SK-N-SH (cell line): ENCODE results near the gene TMCC2. TPM values are rescaled to one million over a fixed set of nuclear protein-coding genes. Genes with fewer than 3 reads are reported as not detected.
A peak's percentile ranks its signal among the peaks of the same experiment; 100 is the strongest.

Experiments used
- CTCF ChIA-PET: fragments of 300-600, 350-600 bp; formaldehyde crosslinking; extraction: SDS; loops from one replicate; lab custom pipeline; 2021; lab: Yijun Ruan, JAX
- POLR2A ChIA-PET: fragments of 350-600 bp; sonication (Branson Sonifier 250); formaldehyde crosslinking; extraction: SDS; loops from one replicate; lab custom pipeline; 2020; ENCODE audit warnings: antibody characterized with exemption, inconsistent platforms; lab: Yijun Ruan, JAX
- DNase-seq: peaks from one replicate; pipeline ENCODE4 v3.0.0; 2012
- H2AFZ ChIP-seq: fragments of 200-600 bp; sonication (generic); 2 replicates; pipeline ENCODE4 v1.8.1; 2016; ENCODE audit warnings: antibody characterized with exemption, mild to moderate bottlenecking, low read depth
- H3F3A ChIP-seq: fragments of 200-600 bp; sonication (generic); replicated peaks from 2 replicates; pipeline ENCODE3; 2016; ENCODE audit warnings: antibody characterized with exemption, mild to moderate bottlenecking; ENCODE audit not compliant: insufficient read depth
- H3K27ac ChIP-seq, 2 experiments: fragments of 200-500 bp in 1 of 2; fragments of 200-600 bp in 1 of 2; sonication (Bioruptor generic) in 1 of 2; sonication (generic), shearing (Covaris generic) in 1 of 2; 2 replicates each; pipeline versions ENCODE4 v1.5.1 to v1.6.1; 2014 to 2016; ENCODE audit warnings: low read depth in 2 of 2, inconsistent platforms in 1 of 2, low read length in 1 of 2, mild to moderate bottlenecking in 1 of 2, mixed read lengths in 1 of 2
- H3K27me3 ChIP-seq: fragments of 200-600 bp; sonication (generic), shearing (Covaris generic); 2 replicates; pipeline ENCODE4 v1.6.1; 2016; ENCODE audit warnings: mixed run types; ENCODE audit not compliant: insufficient read depth
- H3K36me3 ChIP-seq, 2 experiments: fragments of 200-500 bp in 1 of 2; fragments of 200-600 bp in 1 of 2; sonication (Bioruptor generic) in 1 of 2; sonication (generic) in 1 of 2; replicated peaks in 1 of 2; 2 replicates each; pipeline versions ENCODE3 to v1.5.1; 2014 to 2016; ENCODE audit warnings: low read length in 1 of 2, mild to moderate bottlenecking in 1 of 2; ENCODE audit not compliant: insufficient read depth in 2 of 2, control insufficient read depth in 1 of 2
- H3K4me1 ChIP-seq, 2 experiments: fragments of 200-500 bp in 1 of 2; fragments of 200-600 bp in 1 of 2; sonication (Bioruptor generic) in 1 of 2; sonication (generic), shearing (Covaris generic) in 1 of 2; 2 replicates each; pipeline versions ENCODE4 v1.5.1 to v1.6.1; 2014 to 2016; ENCODE audit warnings: low read depth in 1 of 2, low read length in 1 of 2, mixed run types in 1 of 2; ENCODE audit not compliant: insufficient read depth in 2 of 2, control insufficient read depth in 1 of 2
- H3K4me2 ChIP-seq: fragments of 200-600 bp; sonication (generic), shearing (Covaris generic); 2 replicates; pipeline ENCODE4 v1.6.1; 2017; ENCODE audit warnings: mixed run types
- H3K4me3 ChIP-seq, 2 experiments: fragments of 200-500 bp in 1 of 2; fragments of 200-600 bp in 1 of 2; sonication (Bioruptor generic) in 1 of 2; sonication (generic), shearing (Covaris generic) in 1 of 2; 2 replicates each; pipeline versions ENCODE4 v1.5.1 to v1.8.1; 2014 to 2016; ENCODE audit warnings: low read depth in 2 of 2, inconsistent platforms in 1 of 2, low read length in 1 of 2, mild to moderate bottlenecking in 1 of 2, mixed read lengths in 1 of 2, moderate library complexity in 1 of 2
- H3K79me2 ChIP-seq: fragments of 200-600 bp; sonication (generic); 2 replicates; pipeline ENCODE4 v1.8.1; 2017; ENCODE audit warnings: mild to moderate bottlenecking; ENCODE audit not compliant: insufficient read depth
- H3K9ac ChIP-seq: fragments of 200-600 bp; sonication (generic); 2 replicates; pipeline ENCODE4 v1.6.1; 2017; ENCODE audit warnings: mixed run types
- H3K9me2 ChIP-seq: fragments of 200-600 bp; sonication (generic); 2 replicates; pipeline ENCODE4 v1.6.1; 2017; ENCODE audit warnings: mixed run types
- H3K9me3 ChIP-seq: fragments of 200-600 bp; sonication (generic); 2 replicates; pipeline ENCODE4 v1.6.1; 2017; ENCODE audit warnings: mixed run types, mild to moderate bottlenecking, moderate library complexity
- H4K20me1 ChIP-seq: fragments of 200-600 bp; sonication (generic); 2 replicates; pipeline ENCODE4 v1.6.1; 2017; ENCODE audit warnings: mild to moderate bottlenecking, mixed run types; ENCODE audit not compliant: insufficient read depth
- FOSL2 ChIP-seq: IDR thresholded peaks from 2 replicates; pipeline ENCODE4 v1.4.0; 2012; ENCODE audit warnings: low read depth, mild to moderate bottlenecking, moderate library complexity, borderline replicate concordance
- GATA2 ChIP-seq: sonication (generic); formaldehyde crosslinking; IDR thresholded peaks from 2 replicates; pipeline ENCODE4 v1.5.0; 2020; ENCODE audit warnings: mild to moderate bottlenecking, missing genetic modification reagents
- POLR2AphosphoS5 ChIP-seq: IDR thresholded peaks from 2 replicates; pipeline ENCODE4 v1.6.1; 2012; ENCODE audit warnings: low read depth, low read length
- RAD21 ChIP-seq: IDR thresholded peaks from 2 replicates; pipeline ENCODE4 v1.6.1; 2012; ENCODE audit warnings: mild to moderate bottlenecking, low read length
- WGBS: methylation state at CpG from one replicate; pipeline ENCODE4 v1.1.6; 2017; ENCODE audit warnings: low lambda C conversion rate; 5-methylcytosine and 5-hydroxymethylcytosine counted together
- polyA plus RNA-seq, 3 experiments: library from polyadenylated mRNA; depleted of rRNA; stranded (reverse); fragments of >200 nt; gene quantifications; 2 replicates each; pipeline ENCODE4 v1.2.3, GENCODE V29; 2012
- TF ChIP-seq, protein P1 (sequence below): IDR thresholded peaks from 2 replicates; pipeline ENCODE4 v1.6.1; 2012; ENCODE audit warnings: mild to moderate bottlenecking, low read depth, low read length, moderate library complexity
- TF ChIP-seq, protein P2 (sequence below): fragments of 200-600 bp; sonication (generic); IDR thresholded peaks from 2 replicates; pipeline ENCODE4 v1.6.1; 2017; ENCODE audit warnings: antibody characterized with exemption, mild to moderate bottlenecking, moderate library complexity
- TF ChIP-seq, protein P3 (sequence below): fragments of 150-350 bp; IDR thresholded peaks from 2 replicates; pipeline ENCODE4 v1.6.1; 2016; ENCODE audit warnings: mild to moderate bottlenecking, low read depth, low read length
- TF ChIP-seq, protein P4 (sequence below): IDR thresholded peaks from 2 replicates; pipeline ENCODE4; 2012

Gene TMCC2
- polyA plus RNA-seq, 1 of the 3 experiments (the other 2 are of a cell fraction): 6.0 TPM

DNA sequence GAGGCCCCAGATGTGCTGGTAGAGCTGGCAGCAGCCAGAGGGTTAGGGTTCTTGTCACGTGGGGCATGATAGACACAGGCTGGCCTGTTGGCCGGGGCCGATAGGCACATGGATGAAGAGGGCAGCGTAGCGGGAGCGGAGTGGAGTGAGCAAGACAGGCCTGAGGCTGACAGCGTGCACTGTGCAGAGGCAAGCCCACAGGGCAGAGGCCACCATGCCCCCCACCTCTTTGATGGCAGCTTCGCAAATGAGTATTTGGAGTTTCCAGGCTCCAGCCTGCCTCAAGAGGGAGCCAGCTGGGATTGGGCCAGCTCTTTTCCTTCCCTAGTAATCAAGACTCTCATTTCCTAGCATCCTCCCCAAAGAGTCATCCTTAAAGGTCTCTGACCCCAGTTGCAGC lies 43.5 kb downstream of the TMCC2 start:
- Histone ChIP-seq H4K20me1 (no peaks in the 10 kb centered on the region), H3K27me3 (no peaks in the 10 kb centered on the region), H3K9ac (no peak overlapping the region), H3K79me2 (no peaks in the 10 kb centered on the region), H3K4me2 (0 out of 2 replicates have a peak overlapping the region, but pooled peaks have one; percentile 58), H3K4me3 (no peak overlapping the region), H3K9me3 (no peaks in the 10 kb centered on the region), H3K36me3 (no peaks in the 10 kb centered on the region), H3K27ac (no peak overlapping the region), H3F3A (no peaks in the 10 kb centered on the region), H3K4me1 (peaks cover 3 to 10% of the 10 kb centered on the region in 2 experiments; a peak in 3 of 4 replicates), H2AFZ (no peak overlapping the region), H3K9me2 (no peaks in the 10 kb centered on the region)
- ChIA-PET POLR2A (no interaction called here), CTCF (interaction anchor here (0.9 to 38.3 kb wide), 7 partner anchors 12 to 282 kb away, joined by 3 to 1368 read pairs (median 7); partner anchors contain the start of genes NUAK2 and RBBP5)
- no peak for DNase-seq
- TF ChIP-seq, protein P1, sequence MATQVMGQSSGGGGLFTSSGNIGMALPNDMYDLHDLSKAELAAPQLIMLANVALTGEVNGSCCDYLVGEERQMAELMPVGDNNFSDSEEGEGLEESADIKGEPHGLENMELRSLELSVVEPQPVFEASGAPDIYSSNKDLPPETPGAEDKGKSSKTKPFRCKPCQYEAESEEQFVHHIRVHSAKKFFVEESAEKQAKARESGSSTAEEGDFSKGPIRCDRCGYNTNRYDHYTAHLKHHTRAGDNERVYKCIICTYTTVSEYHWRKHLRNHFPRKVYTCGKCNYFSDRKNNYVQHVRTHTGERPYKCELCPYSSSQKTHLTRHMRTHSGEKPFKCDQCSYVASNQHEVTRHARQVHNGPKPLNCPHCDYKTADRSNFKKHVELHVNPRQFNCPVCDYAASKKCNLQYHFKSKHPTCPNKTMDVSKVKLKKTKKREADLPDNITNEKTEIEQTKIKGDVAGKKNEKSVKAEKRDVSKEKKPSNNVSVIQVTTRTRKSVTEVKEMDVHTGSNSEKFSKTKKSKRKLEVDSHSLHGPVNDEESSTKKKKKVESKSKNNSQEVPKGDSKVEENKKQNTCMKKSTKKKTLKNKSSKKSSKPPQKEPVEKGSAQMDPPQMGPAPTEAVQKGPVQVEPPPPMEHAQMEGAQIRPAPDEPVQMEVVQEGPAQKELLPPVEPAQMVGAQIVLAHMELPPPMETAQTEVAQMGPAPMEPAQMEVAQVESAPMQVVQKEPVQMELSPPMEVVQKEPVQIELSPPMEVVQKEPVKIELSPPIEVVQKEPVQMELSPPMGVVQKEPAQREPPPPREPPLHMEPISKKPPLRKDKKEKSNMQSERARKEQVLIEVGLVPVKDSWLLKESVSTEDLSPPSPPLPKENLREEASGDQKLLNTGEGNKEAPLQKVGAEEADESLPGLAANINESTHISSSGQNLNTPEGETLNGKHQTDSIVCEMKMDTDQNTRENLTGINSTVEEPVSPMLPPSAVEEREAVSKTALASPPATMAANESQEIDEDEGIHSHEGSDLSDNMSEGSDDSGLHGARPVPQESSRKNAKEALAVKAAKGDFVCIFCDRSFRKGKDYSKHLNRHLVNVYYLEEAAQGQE: no peak
- TF ChIP-seq, protein P2, sequence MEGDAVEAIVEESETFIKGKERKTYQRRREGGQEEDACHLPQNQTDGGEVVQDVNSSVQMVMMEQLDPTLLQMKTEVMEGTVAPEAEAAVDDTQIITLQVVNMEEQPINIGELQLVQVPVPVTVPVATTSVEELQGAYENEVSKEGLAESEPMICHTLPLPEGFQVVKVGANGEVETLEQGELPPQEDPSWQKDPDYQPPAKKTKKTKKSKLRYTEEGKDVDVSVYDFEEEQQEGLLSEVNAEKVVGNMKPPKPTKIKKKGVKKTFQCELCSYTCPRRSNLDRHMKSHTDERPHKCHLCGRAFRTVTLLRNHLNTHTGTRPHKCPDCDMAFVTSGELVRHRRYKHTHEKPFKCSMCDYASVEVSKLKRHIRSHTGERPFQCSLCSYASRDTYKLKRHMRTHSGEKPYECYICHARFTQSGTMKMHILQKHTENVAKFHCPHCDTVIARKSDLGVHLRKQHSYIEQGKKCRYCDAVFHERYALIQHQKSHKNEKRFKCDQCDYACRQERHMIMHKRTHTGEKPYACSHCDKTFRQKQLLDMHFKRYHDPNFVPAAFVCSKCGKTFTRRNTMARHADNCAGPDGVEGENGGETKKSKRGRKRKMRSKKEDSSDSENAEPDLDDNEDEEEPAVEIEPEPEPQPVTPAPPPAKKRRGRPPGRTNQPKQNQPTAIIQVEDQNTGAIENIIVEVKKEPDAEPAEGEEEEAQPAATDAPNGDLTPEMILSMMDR: peak; percentile 28; the same call in 1 of the 2 replicates
- TF ChIP-seq RAD21: no peak
- TF ChIP-seq, protein P3, sequence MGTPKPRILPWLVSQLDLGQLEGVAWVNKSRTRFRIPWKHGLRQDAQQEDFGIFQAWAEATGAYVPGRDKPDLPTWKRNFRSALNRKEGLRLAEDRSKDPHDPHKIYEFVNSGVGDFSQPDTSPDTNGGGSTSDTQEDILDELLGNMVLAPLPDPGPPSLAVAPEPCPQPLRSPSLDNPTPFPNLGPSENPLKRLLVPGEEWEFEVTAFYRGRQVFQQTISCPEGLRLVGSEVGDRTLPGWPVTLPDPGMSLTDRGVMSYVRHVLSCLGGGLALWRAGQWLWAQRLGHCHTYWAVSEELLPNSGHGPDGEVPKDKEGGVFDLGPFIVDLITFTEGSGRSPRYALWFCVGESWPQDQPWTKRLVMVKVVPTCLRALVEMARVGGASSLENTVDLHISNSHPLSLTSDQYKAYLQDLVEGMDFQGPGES: no peak
- TF ChIP-seq, protein P4, sequence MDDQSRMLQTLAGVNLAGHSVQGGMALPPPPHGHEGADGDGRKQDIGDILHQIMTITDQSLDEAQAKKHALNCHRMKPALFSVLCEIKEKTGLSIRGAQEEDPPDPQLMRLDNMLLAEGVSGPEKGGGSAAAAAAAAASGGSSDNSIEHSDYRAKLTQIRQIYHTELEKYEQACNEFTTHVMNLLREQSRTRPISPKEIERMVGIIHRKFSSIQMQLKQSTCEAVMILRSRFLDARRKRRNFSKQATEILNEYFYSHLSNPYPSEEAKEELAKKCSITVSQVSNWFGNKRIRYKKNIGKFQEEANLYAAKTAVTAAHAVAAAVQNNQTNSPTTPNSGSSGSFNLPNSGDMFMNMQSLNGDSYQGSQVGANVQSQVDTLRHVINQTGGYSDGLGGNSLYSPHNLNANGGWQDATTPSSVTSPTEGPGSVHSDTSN: no peak
- TF ChIP-seq GATA2: no peak
- TF ChIP-seq FOSL2: no peak
- TF ChIP-seq POLR2AphosphoS5: no peak
- 96% methylated on average over 8 of the region's 8 CpGs for WGBS
